Measurements from ENCODE around the gene MYO1H.
A peak's percentile ranks its signal among the peaks of the same experiment; 100 is the strongest.
"Not testable (repeated sequence)": the region's sequence is repeated elsewhere in the genome, so short reads cannot be mapped to it uniquely, and the experiment has no call there.

Gene MYO1H

GRCh38 chr12:109309381-109310246, 38.1 kb upstream of the MYO1H start:
- Histone ChIP-seq H3K9ac (no peak overlapping the region), H3K27me3 (ENCODE audit: control insufficient read depth, insufficient read depth, low read length) (no peaks in the 10 kb centered on the region), H3K36me3 (ENCODE audit: control insufficient read depth, insufficient read depth, low read length) (no peaks in the 10 kb centered on the region), H3K79me2 (no peaks in the 10 kb centered on the region), H3K4me2 (ENCODE audit: low read length) (peak overlapping the region; percentile 82), H2AFZ (peak overlapping the region; percentile 68), H3K27ac (no peak overlapping the region), H3K4me3 (ENCODE audit: low read depth, low read length) (peak overlapping the region; percentile 42), H3K9me3 (ENCODE audit: control insufficient read depth, low read length) (no peaks in the 10 kb centered on the region), H3K4me1 (peaks cover 4% of the 10 kb centered on the region)
- no peak for TF ChIP-seq CTCF (IDR thresholded peaks at IDR 0.05)

- no peaks in the 10 kb centered on the region for H3K36me3 ChIP-seq (ENCODE audit: control insufficient read depth, insufficient read depth, low read length)
- H2AFZ ChIP-seq: peak overlapping the region; percentile 63
- peak overlapping the region; percentile 82 for H3K4me2 ChIP-seq (ENCODE audit: low read length)
- peak overlapping the region; percentile 42 for H3K4me3 ChIP-seq (ENCODE audit: low read depth, low read length)
- H3K4me1 ChIP-seq: peaks cover 4% of the 10 kb centered on the region
- no peak overlapping the region for H3K9ac ChIP-seq
- H3K9me3 ChIP-seq (ENCODE audit: control insufficient read depth, low read length): no peaks in the 10 kb centered on the region
- no peak overlapping the region for H3K27ac ChIP-seq
- H3K79me2 ChIP-seq: no peaks in the 10 kb centered on the region
- TF ChIP-seq CTCF (IDR thresholded peaks at IDR 0.05): no peak
- no peaks in the 10 kb centered on the region for H3K27me3 ChIP-seq (ENCODE audit: control insufficient read depth, insufficient read depth, low read length)
Observed at GRCh38 chr12:109310247-109311125, 37.2 kb upstream of the MYO1H start.

- not testable (repeated sequence) for H3K9me3 ChIP-seq (ENCODE audit: control insufficient read depth, low read length); H3K79me2 ChIP-seq; H3K4me3 ChIP-seq (ENCODE audit: low read depth, low read length); H3K4me1 ChIP-seq; H3K36me3 ChIP-seq (ENCODE audit: control insufficient read depth, insufficient read depth, low read length); H3K27me3 ChIP-seq (ENCODE audit: control insufficient read depth, insufficient read depth, low read length); H3K9ac ChIP-seq; H3K4me2 ChIP-seq (ENCODE audit: low read length); H3K27ac ChIP-seq; H2AFZ ChIP-seq
Observed at GRCh38 chr12:109321294-109321693, 26.4 kb upstream of the MYO1H start.

GRCh38 chr12:109329003-109329402, 18.7 kb upstream of the MYO1H start:
- Histone ChIP-seq H3K79me2 (no peaks in the 10 kb centered on the region), H3K4me2 (ENCODE audit: low read length) (no peak overlapping the region), H3K9ac (no peak overlapping the region), H3K4me3 (ENCODE audit: low read depth, low read length) (no peak overlapping the region), H2AFZ (no peak overlapping the region), H3K4me1 (no peaks in the 10 kb centered on the region), H3K27me3 (ENCODE audit: control insufficient read depth, insufficient read depth, low read length) (no peaks in the 10 kb centered on the region), H3K36me3 (ENCODE audit: control insufficient read depth, insufficient read depth, low read length) (no peaks in the 10 kb centered on the region), H3K27ac (no peak overlapping the region), H3K9me3 (ENCODE audit: control insufficient read depth, low read length) (no peaks in the 10 kb centered on the region)
- no peak for TF ChIP-seq CTCF (IDR thresholded peaks at IDR 0.05)

GRCh38 chr12:109329686-109330085, 18.0 kb upstream of the MYO1H start:
- Histone ChIP-seq H3K27me3 (ENCODE audit: control insufficient read depth, insufficient read depth, low read length) (no peaks in the 10 kb centered on the region), H3K9ac (no peak overlapping the region), H3K4me1 (no peaks in the 10 kb centered on the region), H2AFZ (no peak overlapping the region), H3K4me2 (ENCODE audit: low read length) (no peak overlapping the region), H3K4me3 (ENCODE audit: low read depth, low read length) (no peak overlapping the region), H3K79me2 (no peaks in the 10 kb centered on the region), H3K36me3 (ENCODE audit: control insufficient read depth, insufficient read depth, low read length) (no peaks in the 10 kb centered on the region), H3K9me3 (ENCODE audit: control insufficient read depth, low read length) (no peaks in the 10 kb centered on the region), H3K27ac (no peak overlapping the region)
- no peak for TF ChIP-seq CTCF (IDR thresholded peaks at IDR 0.05)

Measured in parathyroid adenoma (tissue), 2 donors.